Mesenteric fat pad (tissue), 1 donor: ENCODE measurements around the gene FNDC8. TPM values are rescaled to one million over a fixed set of nuclear protein-coding genes. Genes with fewer than 3 reads are reported as not detected.
"Not testable (repeated sequence)": the region's sequence is repeated elsewhere in the genome, so short reads cannot be mapped to it uniquely, and the experiment has no call there.

Experiments used
- DNase-seq: peaks from one replicate; pipeline ENCODE4 v3.0.0-alpha.2; 2020; ENCODE audit warnings: low spot score
- total RNA-seq: library from RNA; stranded (reverse); fragmentation: NEBNext Ultra II Directional; extraction: Animal tissue kit (Norgen Biotek cat#: 25700); gene quantifications from one replicate; pipeline ENCODE4 v1.2.1, GENCODE V29; 2021
- donor health status: DM: yes; HTN: yes; CAD: no.

FNDC8 gene
- total RNA-seq, 1 donor from 2014 or later, result not detected

DNA sequence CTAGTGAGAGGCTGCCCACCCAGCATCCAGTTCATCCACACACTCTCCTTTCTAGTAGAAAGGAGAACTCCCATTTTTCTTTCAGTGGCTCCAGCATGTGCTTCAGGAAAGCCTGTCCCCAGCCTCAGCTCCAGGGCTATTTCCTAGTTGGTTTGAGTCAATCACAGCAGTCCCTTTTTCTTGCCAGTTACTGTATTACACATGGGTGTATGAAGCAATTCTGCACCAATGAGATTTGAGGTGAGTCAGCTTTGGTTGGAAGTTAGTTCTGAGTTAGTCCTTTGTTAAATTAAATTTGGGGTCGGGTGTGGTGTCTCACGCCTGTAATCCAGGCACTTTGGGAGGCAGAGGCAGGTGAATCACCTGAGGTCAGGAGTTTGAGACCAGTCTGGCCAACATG lies 26.5 kb upstream of the FNDC8 start:
- DNase-seq, result no peak

DNA sequence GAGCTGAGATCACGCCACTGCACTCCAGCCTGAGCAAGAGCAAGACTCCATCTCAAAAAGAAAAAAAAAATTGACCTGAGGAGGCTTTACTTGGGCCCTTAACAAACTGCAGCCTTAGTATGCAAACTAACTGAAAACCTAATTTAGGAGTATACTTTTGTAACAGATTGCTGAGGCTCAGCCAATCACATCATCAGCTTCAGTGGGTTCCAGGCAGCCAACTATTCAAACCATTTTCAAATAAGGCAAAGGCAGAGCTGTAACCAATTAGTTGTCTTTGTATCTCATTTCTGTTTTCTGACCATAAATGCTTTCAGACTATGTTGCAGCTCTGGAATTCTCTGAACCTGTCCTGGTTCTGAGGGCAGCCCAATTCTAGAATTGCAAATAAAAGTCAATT lies 25.7 kb upstream of the FNDC8 start:
- no peak for DNase-seq

DNA sequence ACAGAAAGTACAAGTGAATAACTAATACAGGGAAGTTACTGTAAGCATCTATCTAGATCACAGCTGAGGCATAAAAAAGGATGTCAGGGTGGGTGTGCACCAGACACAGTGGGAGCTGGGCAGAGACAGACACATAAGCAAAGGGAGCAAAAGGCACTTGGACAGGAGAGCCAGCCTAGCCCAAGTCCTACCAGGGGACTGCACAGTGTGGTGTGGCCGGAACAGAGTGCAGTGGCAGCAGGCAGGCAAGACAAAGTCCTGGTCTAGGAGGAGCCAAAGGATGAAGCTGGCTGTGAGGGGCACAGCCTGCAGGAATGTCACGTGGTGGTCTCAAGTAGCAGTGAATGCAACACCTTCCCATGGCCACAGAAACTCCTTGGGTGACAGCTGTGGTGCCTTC lies 23.6 kb upstream of the FNDC8 start:
- no peak for DNase-seq

DNA sequence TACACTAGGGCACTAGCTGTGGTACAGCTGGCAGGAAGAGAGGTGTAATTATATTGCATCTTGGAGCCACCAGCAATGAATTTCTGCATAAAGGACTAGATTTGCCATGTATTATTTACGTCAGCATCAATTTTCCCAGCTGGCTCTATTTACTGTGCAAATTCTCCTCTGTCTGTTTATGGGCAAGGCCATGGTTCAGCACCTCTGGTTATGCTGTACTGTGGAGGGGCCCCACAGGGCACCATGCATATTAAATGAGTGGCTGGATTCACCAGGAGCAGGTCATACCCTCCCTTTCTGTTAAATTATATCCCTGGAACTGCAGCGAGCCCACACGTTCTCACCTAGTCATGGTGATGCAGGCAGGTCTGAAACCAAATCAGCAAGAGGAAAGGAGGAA lies 21.5 kb upstream of the FNDC8 start:
- DNase-seq, result no peak

DNA sequence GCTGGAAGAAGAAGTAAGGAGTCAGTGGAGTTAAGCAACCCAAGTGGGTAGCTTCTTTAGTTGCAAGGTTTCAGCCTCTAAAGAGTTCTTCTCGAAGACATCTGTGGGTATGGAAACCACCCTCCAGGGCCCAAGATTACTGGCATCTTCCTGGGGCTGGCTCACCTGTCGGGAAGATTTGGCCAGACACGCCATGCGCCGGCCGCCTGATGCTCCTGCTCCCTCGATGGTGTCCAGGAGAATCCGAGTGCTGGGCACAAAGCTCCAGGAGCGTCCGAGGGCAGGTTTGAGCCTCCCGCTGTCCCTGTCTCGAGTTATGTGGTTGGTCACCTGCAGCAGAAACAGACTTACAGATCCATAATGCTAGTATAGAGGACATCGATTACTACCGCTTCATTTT lies 20.4 kb upstream of the FNDC8 start:
- DNase-seq, result no peak

DNA sequence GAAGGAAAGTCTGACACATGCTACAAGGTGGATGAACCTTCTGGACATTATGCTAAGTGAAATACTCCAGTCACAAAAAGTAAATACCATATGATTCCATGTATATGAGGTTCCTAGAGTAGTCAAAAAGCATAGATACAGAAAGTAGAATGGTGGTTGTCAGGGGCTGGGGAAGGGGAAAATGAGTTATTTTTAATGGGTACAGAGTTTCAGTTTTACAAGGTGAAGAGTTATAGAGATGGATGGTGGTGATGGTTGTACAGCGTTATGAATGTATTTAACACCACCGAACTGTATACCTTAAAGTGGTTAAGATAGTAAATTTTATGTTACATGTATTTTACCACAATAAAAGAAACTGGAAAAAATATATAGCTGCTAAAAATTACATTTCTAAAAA lies 19.7 kb upstream of the FNDC8 start:
- DNase-seq, result no peak

DNA sequence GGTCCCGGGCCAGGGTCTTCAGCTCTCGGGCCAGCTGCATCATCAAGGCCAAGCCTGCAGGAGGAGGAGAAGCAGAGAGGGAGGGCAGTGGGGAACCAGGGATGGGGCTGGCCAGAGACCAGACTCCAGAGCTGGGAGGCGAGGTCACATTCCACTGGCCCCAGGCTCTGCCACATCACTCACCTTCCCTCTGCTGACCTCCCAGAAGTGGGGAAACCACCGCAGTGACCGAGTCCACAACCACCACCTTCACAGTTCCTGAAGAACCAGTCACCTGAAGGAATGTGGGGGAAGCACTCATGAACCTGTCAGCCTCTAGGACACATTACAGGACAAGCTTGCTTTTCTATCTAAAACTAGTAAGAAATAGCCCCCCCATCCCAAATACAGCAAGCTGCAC lies 18.1 kb upstream of the FNDC8 start:
- no peak for DNase-seq

DNA sequence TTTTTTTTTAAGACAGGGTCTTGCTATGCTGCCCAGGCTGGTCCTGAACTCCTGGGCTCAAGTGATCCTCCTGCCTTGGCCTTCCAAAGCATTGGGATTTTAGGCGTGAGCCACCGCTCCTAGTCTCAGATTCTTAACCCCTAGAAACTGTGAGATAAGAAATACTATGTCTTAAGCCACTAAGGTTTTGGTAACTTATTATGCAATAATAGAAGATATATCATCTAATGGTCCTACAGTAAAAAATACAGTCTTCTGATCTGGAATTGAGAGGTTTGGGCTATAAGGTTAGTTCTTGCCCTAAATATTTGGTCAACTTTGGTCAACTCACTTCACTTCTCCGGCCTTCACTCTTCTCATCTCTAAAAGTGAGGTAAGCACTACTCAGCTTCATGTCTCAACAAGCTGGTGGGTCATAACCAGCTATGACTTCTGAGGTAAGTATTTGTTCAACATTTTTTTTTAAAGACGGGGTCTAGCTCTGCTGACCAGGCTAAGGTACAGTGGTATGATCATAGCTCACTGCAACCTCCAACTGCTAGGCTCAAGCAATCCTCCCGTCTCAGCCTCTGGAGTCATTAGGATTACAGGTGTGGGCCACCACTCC lies 16.5 kb upstream of the FNDC8 start:
- DNase-seq, result no peak

DNA sequence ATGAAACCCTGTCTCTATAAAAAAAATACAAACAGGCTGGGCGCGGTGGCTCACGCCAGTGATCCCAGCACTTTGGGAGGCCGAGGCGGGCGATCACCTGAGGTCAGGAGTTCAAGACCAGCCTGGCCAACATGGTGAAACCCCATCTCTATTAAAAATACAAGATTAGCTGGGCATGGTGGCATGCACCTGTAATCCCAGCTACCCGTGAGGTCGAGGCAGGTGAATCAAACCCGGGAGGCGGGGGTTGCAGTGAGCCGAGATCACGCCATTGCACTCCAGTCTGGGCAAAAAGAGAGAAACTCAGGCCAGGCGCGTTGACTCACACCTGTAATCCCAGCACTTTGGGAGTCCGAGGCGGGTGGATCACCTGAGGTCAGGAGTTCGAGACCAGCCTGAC lies 10.6 kb upstream of the FNDC8 start:
- DNase-seq, result not testable (repeated sequence)

DNA sequence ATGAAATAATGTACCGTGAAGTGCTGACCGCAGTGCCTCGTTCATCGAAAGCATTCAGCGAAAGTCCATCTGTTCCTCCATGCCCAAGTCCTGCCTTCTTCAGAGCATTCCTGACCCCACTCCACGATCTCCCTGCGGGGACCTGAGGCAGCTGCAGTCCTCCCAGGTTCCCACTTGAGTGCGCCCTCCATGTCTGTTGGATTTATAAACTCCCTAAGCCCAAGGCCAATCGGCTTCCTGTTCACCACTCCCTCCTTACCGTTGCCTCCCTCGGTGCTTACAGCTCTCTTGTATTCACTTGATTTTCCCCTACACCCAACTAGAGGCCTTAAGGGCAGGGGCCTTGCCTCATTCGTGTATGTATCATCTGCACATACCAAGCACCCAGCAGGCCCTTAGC lies 4.6 kb upstream of the FNDC8 start:
- DNase-seq, result no peak

DNA sequence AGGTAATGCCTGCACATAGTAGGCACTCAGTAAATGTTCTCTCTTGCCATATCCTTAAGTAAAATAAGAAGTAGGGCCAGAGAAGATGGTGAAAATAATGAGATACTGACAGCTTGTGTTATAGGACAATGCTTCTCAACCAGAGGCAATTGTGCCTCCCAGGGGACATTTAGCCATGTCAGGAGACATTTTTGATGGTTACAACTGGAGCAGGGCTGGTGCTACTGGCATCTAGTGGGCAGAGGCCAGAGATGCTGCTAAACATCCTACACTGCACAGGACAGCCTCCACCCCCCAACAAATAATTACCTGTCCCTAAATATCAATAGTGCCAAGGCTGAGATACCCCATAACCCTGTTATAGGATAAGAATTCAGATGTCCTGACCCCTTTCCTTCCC lies 3.4 kb upstream of the FNDC8 start:
- no peak for DNase-seq

DNA sequence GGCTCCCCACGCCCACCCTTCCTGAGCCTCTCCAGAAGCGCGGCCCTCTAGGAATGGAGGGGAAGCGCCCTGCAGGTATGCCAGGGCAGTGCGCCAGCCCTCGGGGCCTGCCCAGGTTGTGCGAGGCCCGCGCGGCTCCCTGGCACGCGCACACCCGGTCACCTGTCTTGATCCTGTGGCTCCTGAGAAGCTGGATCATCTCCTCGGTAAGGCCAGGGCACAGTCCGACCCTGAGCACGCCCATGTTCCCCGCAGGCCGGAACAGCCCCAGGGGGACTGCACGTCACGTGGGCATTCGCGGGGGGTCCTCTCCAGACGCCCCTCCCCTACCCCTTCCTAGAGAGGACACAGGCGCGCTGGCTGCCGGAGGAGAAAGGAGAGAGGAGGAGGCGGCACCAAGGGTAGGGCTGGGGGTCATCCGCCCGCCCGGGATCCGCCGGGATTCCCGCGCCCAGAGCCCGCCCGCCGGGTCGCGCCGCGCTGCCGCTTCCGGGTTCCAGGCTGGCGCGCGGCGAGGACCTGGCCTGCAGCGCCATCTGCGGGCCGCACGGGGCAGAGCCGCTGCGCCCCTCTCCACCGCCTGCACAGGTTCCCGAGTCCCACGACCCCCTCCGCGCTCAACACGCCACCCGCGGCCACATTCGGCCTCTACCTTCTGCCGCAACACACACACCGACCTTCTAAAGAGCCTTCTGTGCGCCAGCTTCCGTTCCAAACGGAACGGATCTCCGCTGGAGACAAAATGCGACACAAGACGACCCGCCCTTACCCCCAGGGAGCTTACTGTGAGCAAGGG lies 1.8 kb upstream of the FNDC8 start, which contains the start of gene RAD51D:
Gene RAD51D, minus strand, starts transcription at position 491 of the 796 bp plus-strand sequence. Its CDS starts 247 bp downstream, at position 244.
- peak; percentile 93 for DNase-seq

DNA sequence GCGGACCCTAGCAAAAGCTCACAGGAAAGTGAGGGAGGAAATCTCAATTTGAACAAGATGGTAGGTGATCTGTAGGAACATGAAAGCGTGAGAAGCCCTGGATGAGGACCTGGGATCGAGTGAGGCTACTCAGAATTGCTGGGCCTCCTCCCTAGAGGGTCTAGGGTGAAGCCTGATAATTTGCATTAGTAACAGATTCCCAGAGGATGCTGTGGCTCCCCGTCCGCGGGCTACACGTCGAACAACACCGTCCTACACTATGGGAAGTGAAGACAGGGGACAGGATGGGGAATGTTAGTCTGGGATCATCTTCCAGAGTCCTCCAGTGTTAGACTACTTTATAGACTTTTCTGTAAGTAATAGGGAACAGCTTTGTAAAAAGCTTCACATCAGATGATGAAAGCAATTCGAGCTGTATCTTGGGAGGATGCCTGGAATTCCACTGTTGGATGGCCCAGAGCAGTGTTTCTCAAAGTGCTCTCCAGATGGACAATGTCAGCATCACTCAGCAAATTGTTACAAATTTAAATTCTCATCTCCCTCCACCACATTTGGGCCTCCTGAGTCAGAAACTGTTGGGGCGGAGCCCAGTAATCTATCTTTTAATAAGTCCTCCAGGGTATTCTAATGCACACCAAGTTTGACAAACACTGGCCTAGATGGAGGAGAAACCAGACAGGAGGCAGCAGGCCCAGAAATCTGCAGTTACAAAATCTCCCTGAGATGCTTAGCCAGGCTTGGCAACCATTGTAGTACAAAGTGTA lies 6.5 kb downstream of the FNDC8 start:
- DNase-seq, result no peak

DNA sequence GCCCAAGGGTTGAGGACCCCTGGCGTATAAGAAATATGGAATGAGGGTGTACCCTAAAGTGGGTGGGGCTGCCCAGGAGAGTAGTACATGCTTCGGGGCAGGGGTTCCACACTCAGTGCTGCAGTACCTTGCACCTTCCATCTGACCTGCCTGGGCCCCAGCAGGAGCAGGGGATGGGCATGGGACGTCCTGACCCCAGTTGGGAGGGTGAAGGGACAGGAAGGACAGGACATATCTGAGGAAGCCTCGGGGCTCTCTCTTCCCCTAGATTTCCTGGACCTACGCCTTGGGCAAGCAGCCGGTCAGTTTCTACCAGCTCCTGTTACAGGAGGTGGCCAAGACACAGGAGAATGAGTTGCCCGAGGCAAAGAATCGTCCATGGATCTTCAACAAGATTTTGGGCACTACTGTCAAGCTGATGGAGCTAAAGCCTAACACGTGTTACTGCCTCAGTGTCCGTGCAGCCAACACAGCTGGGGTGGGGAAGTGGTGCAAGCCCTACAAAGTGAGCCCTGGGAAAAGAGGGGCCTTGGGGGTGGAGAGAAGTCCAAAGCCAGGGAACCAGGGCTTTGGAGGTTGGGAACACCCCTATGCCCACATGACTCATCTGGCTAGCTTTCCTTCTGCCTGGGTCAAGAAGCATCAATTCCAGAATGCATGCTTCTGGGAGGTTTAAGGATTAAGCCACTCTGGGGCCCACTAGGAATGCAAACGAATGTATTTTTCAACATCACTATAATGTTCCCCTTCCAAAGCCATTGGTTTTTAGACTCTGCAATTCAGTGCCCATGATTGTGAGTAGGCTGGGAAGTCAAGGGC lies 7.9 kb downstream of the FNDC8 start:
- no peak for DNase-seq

DNA sequence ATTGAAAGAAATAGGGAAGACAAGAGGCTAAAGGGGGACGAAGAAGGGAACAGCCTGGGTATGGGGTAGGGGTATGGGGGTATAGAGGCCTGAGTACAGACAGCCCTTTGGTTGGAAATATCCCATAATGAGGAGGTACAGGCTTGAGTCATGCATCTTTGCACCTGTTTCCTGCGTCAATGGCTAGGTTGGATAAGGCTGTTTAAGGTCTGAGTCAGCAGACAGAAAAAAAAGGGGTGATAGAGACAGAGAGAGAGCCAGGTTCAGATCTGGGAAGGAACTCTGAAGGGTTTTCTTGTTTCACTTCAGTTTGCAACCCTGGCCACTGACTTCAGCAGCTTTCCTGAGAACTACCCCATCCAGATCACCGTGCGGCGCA lies 8.5 kb downstream of the FNDC8 start:
- no peak for DNase-seq

DNA sequence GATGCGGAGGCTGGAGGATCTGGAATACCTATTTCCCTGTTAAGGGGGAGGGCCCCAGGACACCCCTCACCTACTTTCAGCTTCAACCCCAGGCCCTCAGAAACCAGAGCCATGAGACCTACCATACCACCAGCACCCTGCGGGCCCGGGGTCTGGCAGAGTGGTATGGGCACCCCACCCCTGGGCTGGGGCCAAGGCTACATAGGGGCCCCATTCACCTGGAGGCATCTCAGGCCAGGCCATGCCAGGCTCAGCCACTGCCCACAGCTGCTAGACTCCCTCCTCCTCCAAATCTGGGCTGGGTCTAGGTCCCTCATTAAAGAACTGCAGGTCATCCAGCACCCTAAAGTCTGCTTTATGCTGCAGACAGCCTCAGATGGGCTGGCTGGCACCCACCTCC lies 9.0 kb downstream of the FNDC8 start:
- DNase-seq, result no peak

DNA sequence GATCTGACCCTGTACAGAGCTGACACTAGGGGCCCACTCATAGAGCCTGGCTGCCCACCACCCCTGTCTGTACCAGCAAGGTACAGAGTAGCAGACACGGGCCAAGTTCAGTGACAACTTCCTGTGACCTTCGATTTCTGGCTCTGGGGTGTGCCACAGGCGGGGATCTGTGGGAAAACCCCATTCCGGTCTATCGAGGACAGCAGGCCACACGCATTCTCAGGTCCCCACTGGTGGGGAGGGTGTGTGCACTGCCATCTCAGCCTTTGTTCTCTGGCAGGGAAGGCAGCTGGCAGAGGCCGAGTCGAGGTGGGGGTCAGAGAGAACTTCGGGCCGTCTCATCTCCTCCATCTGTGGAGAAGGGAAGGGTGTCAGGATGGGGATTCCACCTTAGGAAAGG lies 10.7 kb downstream of the FNDC8 start:
- no peak for DNase-seq

DNA sequence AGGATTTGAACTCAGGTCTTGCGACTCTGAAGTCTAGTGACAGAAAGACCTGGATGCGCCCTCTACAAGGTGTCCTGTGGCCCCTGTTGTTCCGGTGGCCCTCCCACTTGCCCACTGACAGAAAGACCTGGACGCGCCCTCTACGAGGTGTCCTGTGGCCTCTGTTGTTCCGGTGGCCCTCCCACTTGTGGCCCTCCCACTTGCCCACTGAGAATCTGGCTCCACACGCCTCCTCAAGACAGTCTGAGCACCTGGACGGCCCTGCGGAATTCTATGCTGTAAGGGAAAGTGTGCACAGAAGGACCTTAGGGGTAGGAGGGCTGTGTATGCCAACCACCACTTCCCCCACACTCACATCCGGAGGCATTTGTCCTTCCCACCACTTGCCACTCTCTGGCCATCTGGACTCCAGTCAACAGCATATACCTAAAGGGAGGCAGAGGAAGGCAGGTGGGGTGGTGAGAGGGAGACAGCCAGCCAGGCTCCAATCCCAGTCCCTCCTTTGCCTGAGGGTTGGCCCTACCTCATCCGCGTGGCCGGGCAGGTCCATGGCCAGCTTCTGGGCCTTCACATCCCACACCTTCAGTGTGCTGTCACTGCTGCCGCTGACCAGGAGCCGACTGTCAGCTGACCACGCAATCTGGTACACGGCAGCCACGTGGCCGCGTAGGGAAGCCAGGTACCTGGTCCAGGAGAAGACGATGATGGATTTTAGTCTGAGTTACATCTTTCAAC lies 11.6 kb downstream of the FNDC8 start:
- DNase-seq, result no peak

DNA sequence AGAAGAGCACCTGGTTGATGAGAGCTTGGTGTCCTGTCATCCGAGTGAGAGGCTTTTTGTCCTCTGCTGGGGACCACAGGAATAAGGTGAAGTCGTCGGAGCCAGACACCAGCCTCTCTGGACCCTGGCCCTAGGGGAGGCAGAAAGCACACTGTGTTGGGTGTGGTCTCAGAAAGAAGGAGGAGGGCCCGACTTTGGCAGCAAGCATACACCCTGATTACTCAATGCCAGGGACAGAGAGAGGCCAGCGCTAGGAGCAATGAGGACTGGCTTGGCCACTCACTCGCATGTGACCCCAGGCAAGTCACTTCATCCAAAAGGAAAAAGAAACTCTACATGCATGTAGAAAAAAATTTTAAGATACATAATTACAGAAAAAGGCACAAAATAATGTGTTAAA lies 13.9 kb downstream of the FNDC8 start:
- no peak for DNase-seq

DNA sequence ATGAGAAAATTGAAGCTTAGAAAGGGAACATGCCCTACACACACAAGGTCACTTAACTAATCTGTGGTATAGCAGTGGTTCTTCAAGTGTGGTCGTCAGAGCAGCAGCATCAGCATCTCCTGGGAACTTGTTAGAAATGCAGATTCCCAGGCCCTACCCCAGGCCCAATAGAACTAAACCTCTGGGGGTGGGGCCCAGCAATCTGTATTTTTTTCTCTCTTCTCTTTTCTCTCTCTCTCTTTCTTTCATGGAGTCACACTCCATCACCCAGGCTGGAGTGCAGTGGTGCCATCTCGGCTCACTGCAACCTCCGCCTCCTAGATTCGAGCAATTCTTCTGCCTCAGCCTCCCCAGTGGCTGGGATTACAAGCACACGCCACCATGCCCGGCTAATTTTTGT lies 16.8 kb downstream of the FNDC8 start:
- no peak for DNase-seq
